ENCODE data around the gene DPY19L1.
"Not testable (repeated sequence)": the region's sequence is repeated elsewhere in the genome, so short reads cannot be mapped to it uniquely, and the experiment has no call there.

- not testable (repeated sequence) for TF ChIP-seq CTCF, POLR2AphosphoS5 (IDR thresholded peaks at IDR 0.05)
Measured at GRCh38 chr7:34945894-34946477, 91.3 kb downstream of the DPY19L1 start.
